GM19467 (cell line): ENCODE data around the gene DRGX.

Experiments
- ATAC-seq: cut with Tn5 transposase; IDR thresholded peaks from one replicate; pipeline ENCODE4 v1.9.1; 2021; ENCODE audit warnings: mild to moderate bottlenecking, moderate library complexity; ENCODE audit not compliant: unreplicated experiment

Gene DRGX

DNA sequence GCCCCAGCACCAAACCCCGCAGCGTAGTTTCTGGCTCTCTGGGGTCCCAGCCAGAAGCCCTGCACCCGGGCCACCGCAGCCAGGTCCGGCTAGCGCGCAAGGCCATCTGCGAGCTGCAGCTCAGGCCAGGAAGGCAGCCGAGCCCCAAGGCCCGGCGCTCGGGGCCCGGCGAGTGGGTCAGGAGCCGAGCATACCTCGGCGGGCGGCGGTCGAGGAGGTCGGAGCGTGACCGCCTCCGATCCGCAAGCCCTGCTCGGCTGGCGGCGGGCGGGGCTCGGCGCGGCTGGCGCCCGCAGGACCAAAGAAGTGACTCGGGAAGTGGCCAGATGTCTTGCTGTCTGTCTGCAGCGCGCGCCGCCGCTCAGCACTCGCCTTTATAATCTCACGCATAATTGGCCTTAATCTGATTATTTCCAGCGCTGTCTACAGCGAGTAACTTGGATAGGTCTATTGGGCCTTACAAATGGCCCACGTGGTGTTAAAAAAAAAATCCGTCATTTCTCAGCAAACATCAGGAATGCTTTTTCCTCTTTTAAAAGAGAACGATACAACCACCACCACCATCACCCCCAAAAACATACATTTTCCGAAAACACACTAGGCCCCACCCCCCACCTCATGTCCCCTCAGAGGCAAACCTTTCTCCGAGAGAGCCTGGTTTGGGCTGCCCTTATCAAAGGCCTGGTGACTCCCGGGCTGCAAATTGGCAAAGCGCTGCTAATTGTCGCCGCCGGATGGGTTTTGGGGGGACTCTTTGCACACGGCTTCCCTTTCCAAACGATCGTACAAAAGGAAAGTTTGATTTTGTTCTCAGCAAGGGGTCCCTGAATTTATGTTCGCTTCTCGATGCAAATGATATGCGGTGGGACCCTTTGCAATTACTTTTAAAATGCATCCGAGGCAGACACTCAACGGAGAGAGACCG, at the start of gene DRGX:
TSS of gene DRGX (minus strand) at position 349 of the 925 bp plus-strand sequence. CDS start 649 bp downstream, outside the sequence.
- no peak for ATAC-seq

DNA sequence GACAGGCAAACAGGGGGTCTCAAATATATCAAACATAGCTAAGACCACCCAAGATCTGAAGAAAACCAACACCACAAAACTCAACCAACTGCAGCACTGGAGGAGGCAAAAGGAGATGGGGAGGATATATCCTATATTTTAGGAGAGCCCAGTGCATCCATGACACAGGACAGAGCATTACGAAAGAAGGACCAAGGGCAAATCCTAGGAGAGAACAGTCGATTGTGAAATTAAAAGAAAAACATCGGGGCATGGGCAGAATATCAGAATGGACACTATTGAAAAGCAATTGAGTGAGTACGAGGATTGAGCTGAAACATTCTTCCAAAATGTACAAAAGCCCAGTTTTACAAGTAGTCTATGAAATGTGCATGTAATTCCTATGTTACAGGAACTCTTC, 48.5 kb upstream of the DRGX start:
- no peak for ATAC-seq

DNA sequence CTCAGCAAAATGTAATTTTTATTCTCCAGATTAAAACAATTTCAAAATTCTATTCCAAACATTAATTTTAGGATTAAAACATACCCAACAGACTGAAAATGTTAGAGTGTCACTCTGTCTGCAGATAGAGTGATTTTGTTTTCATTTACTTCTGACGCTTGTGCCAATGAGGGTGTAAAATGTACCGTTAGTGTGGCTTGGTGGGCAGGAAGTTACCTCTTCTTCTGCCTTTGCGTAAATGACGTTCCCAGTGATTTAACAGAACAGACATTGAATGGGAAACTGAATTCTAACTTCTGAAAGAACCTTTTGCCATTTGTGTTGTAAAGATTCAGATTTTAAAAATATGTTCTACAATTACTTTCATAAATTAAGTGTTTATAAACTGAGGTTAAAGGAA, 47.0 kb upstream of the DRGX start:
- no peak for ATAC-seq

DNA sequence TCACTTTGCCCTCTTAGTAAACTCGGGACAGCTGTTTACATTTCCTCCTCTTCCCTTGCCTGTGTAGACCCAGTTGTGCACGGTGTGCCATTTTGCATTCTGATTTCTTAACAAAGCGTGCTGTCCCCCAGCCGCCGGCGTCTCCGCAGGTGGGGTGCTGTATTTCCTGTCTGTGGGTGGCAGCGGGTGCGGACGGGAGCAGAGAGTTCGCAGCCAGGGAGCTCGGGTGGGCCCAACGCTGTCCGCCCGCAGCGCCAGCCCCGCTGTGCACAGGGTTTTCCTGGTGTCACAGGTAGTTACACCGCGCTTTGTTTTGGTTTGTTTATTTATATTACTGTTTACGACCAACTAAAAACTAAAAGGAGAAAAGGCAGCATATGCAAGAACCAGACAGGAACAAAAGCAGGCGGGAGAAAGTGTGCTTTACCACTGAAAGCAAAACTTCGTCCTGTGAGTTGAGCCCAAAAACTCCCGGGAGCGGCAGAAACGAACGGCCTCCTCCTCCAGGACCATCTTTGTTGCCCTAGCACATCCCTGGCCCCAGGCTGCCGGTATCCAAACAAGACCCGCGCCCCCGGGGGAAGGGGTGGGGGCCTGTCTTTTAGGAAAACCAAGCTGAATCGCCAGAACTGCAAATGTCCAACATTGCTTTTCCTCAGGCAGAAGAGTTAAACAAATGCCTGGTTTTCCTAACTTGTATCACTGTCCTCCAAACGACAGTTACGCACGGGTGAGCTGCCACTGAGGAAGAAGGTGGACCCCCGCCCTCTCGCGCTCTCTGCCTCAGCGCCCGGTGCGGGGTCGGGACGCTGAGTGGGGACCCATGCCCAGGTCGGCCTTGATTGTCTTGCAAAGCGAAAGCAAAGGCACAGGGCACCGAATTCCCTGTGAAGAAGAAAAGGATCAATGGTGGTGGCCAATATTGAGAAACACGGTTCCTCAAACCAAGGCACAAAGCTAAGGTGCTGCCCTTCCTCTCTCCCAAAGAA, 45.9 kb upstream of the DRGX start:
- ATAC-seq, result no peak

DNA sequence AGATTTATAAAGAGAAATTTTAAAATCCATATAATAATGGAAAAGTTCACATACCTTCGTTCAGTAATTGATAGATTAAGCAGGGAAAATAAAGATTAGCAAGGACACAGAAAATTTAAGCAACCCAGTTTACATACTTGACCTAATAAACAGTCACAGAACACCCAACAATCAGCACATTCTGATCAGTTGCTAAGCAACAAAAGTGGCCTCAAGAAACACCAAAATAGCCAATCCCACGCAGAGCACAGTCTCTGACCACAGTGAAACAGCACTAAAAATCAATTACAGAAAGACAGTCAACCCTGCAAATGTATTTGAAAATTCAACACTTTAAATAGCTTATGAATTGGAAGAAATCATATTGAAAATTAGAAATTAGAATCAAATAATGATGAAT, 39.3 kb upstream of the DRGX start:
- no peak for ATAC-seq

DNA sequence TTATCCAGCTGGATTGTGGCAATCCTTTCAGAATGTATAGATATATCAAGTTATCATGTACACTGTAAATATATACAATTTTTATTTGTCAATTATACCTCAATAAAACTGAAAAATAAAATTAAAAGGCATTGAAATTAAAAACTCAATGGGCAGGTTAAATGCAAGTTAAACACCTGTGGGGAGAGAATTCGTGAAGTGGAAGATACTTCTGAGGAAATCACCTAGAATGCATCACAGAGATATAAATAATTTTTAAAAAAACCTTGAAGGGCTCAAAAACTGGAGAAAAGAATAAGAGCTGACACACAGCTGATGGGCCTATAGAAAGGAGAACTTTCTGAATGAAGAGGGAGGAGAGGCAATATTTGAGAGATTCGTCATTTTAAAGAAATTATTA, 37.2 kb upstream of the DRGX start:
- ATAC-seq, result no peak

DNA sequence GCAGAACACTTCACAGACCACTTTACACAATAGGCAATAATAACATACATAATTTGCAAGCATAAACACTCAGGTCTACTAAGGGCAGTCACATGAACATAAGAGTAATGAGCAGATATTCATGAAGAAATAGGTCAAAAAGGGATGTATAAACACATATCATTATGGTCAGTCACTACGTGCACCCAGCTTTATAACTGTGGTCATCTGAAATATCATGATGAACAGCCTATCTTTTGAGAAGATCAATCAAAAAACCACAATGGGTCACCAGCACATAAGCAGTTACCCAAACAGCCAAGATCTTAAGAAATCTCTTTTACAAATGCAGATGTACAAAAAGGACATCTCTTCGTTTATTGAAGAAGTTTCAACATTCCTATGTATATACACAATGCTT, 35.5 kb upstream of the DRGX start:
- ATAC-seq, result no peak

DNA sequence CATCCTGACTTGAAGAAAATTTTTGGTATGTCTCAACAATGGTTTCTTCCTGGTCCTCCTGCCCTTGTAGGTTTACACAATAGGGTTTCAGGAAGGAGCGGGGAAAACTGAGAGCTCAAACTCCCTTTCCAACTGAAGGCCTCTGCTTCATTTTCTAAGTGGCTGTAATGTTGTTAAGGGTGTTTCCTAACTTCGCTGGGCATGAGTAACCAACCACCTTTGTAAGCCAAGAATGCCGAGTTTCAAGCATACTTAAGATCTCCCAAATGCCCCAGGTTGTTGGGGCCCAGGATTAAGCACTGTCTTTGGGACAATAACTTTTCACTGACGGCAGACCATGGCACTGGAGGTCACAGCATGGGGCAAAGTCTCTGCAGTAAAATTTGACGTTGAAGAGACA, 33.6 kb upstream of the DRGX start:
- ATAC-seq, result no peak

DNA sequence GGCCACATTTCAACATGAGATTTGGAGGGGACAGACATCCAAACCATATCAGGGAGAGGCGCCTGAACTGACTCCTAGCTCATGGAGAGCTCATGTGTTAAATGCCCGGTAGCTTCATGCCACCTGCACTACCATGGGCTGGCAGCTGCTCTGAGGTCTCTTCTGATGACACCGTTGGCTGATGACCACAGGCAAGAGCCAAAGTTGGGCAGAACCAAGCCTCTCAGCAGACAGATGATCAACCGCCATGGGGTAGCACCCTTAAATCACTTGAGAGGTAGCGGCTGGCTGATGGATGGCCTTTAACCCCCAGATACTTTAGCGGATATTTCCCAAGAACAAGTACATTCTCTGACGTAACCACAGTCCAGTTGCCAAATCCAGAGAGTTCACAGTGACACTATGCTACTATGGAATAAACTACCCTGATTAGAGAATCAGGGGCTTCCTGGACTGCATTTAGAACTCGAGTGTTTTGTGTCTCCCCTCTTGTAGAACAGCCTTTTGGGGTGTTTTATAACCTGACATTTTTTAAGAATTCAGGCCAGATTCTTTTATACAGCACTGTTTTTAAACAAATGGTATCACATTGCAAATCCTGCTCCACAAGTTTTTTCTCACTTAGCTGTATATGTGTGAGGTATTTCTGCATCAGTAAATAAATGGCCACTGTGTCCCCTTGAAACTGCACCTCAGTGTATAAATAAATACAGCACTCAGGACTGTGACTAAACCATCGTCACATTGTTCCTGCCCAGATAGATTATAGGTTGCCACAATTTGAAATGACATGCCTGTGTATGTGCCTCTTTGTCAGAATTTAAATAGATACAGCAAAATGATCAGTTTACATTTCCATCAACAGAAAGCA, 30.8 kb upstream of the DRGX start:
- no peak for ATAC-seq

DNA sequence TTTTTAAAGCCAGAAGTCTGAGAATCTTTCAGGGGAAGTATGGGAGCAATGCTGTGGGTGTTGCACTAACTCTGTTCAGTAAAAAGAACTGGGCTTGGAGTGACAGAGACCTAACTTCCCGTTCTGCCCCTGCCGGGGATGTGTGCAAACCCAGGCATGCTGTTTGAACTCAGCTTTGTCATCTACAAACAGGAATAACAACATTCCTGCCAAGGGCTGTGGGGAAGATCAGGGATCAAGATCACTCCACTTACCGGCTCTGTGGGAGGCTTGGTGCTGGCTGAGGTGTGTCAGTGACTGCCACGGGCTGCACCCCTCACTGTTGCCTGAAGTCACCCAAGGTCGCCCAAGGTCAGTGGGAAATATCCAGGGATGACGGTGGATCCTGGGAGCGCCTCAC, 23.1 kb upstream of the DRGX start:
- ATAC-seq, result no peak

DNA sequence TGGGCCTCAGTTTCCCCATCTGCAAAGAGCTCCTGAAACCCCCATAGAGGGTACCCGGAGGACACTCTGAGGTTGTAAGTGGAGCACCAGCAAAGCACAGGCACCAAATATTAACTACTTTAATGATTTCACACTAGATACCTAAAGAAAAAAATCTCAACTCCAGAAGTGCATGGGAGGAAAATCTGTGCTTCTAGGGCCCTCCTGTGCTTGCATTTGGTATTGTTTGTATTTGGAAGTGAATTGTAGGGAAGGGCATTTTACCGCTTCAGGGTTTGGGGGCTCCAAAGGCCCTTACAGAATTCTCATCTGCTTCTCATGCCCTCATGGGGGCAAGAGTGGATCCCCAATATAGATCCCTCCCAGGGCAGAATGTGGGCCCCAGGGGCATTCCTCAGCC, 22.4 kb upstream of the DRGX start:
- ATAC-seq, result no peak

DNA sequence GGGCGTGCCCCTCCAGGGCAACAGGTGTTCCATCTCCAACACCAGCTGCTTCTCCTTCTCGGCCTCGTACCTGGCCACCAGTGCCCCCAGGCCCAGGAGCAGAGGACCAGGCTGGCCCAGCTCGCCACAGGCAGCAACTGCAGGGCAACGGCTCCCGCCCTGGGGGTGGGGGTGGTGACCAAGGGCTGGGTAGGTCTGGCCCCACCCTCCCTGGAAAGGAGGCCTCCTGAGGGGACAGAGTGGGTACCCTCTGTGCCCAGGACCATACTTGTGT, 22.1 kb upstream of the DRGX start:
- ATAC-seq, result no peak

DNA sequence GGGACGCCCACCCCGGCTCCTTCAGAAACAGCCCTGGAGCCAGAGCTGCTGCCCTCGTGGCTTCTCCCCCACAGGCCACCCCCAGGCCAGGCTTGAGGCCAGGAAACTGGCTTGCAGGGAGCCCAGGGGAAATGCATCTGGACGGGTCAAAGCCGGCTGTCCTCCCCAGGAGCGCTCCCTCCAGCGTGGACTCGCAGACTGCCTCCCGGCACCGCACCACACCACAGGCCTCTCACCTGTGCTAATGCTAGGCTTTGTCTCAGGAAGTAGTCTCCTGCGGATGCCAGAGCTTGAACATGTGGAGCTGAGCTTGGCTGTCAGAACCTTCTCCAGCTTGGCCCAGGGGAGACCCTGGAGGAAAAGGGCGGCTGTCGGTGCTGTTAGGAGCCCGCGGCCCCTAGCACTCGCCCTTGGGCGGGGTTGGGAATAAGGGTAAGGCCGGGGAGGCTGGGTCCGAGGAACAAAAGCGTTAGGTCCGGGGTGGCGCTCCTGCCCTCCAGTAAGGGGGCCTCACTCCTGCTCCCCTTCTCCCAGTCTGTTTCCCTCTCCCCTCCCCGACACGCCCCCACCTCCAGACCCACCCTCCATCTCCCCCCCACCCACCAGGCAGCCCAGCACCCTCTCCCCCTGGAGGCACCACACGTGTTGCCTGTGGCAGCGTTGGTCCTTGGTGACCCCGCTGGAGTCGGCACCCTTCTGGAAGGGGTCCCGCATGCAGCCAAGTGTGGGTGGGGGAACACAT, 21.6 kb upstream of the DRGX start:
- ATAC-seq, result no peak

DNA sequence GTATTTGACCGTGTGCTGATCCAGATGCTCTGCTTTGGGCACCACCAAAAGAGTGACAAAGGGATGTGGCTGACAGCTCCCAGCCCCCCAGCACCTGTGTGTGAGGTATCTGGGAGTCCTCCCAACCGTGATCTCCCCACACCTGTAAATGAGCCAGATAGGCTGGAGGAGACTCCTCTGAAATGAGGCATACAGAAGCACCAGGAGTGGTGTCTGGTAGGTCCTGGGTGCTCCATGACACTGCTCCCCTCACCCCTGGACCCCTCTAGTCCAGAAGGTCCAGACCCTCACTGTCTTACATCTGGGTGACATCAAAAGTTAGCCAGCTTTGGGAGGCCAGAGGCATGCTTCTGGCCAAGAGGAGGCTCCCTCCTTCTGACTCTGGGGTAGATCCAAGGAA, 20.0 kb upstream of the DRGX start:
- ATAC-seq, result no peak

DNA sequence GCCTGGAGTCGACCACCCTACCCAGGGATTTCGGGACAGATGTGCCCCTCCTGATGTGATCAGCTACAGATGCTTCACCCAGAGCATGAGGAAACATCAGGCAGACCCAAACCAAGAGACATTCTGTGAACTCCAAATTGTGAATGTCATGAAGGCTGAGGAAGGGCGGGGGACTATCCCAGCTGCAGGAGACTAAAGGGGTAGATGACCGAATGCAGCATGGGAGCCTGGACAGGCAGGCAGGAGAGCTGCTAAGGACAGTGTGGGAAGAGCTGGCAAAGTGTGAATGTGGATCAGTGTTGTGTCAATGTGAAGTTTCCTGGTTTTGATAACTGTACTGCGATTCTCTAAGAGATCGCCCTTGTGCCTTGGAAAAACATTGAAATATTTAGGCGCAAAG, 19.2 kb upstream of the DRGX start:
- ATAC-seq, result no peak

DNA sequence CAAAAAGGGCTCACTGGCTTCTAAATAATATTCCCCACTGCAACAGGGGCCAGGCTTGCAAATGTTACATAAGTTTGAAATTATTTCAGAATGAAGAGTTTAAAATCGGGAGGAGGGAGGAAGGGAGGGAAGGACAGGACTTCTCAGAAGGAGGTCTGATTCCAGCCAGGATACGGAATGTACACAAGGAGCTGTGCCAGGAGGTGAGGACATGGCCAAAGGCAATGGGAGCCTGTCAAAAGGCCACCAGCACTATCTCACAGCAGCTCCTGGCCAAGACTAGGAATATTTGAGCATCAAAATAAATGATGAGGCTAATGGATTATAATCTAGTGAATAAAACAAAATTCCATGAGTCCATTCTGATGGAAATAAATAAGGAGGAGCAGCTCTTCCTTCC, 18.6 kb upstream of the DRGX start:
- no peak for ATAC-seq

DNA sequence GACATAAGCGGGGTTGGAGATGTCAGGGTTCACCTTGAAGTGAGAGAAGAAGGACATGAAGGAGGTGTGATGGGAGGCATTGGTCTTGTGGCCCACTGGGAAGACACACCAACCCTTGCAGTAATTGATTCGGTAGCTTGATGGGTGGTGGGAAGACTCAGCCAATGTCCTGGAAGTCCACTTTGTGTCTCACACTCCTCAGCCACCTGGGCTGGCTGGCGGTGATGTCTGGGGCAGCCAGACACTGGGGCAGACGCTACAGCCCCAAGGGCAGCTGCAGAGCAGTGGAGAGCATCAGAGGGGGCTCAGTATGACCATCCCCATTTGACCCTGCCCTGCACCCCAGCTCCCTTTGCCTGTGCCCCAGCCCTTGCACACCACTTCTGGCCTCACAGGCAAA, 16.7 kb upstream of the DRGX start:
- no peak for ATAC-seq

DNA sequence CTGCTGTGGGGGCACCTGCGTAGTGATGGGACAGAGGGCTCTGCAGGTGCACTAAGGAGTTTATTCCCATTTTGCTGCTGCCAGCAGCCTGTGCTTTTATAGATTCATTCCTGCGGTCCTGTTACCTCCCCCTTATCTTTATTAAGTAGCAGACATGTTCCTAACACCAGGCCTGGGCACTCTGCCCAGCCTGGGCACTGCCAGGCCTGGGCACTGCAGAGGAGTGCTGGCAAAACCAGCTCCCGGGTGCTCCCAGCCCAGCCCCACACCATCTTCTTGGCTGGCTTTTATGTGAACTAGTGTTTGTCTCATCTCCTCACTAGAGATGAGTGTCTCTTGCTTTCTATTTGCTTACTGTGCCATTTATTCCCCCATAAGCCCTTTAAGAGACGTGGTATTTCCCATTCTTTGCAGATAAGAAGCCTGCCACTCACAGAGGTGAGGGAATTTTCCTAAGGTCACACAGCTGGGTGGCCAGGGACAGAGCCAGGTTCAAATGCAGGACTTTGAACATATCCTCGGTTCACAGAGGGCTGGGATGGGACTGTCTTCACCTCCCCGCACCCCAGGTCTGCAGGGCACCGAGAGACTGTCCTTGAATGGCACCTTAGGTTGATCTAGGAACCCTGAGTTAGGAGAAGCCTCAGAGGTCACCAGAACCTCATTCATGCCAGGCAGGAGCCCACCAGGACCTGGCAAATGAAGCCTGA, 14.6 kb upstream of the DRGX start:
- no peak for ATAC-seq

DNA sequence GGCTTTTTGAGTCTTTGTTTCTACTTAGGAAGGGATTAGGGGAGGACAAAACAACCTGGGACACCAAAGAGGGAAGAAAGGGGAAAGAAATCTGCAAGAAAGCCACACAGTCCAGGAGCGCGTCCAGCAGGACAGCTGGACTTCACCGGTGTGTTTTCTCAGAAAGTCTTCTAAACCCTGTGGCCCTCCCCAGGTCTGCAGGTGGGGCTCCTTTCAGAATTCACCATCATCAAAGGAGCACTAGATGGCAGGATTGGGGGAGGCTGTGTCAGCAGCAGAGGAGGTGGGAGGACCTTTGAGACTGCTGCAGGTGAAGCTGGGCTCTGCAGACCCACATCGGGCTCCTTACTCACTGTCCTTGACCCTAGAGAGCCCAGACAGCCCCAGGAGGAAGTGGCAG, 13.9 kb upstream of the DRGX start:
- ATAC-seq, result no peak
